GM23338 (cell line): Measurements from ENCODE around the gene TRPM2. TPM values are rescaled to one million over a fixed set of nuclear protein-coding genes. Genes with fewer than 3 reads are reported as not detected.

Source experiments
- ATAC-seq: fragments of 200-7000 bp; cut with Tn5 transposase; 3 replicates; pipeline ENCODE4 v1.9.1; 2020
- DNase-seq: peaks from one replicate; pipeline ENCODE4 v3.0.0-alpha.2; 2015; ENCODE audit warnings: low spot score
- H2AFZ ChIP-seq: fragments of 200-600 bp; sonication (generic); 2 replicates; pipeline ENCODE4 v1.8.0; 2016; ENCODE audit warnings: antibody characterized with exemption, mild to moderate bottlenecking, moderate library complexity
- H3F3A ChIP-seq: fragments of 200-600 bp; sonication (generic); replicated peaks from 2 replicates; pipeline ENCODE4 v1.8.0; 2017; ENCODE audit warnings: antibody characterized with exemption, mixed run types, low read depth
- H3K27ac ChIP-seq: fragments of 200-600 bp; sonication (generic); 2 replicates; pipeline ENCODE4 v1.6.1; 2016; ENCODE audit warnings: low read depth
- H3K27me3 ChIP-seq: fragments of 200-600 bp; sonication (generic); 2 replicates; pipeline ENCODE4 v1.8.0; 2016; ENCODE audit warnings: mild to moderate bottlenecking, mixed run types, moderate library complexity; ENCODE audit not compliant: insufficient read depth
- H3K36me3 ChIP-seq: fragments of 200-600 bp; sonication (generic); 2 replicates; pipeline ENCODE4 v1.8.0; 2016; ENCODE audit warnings: mild to moderate bottlenecking; ENCODE audit not compliant: insufficient read depth
- H3K4me1 ChIP-seq: fragments of 200-600 bp; sonication (generic); 2 replicates; pipeline ENCODE4 v1.8.0; 2016; ENCODE audit warnings: mild to moderate bottlenecking, moderate library complexity; ENCODE audit not compliant: insufficient read depth
- H3K4me2 ChIP-seq: fragments of 200-600 bp; sonication (generic); 2 replicates; pipeline ENCODE4 v1.7.1; 2017; ENCODE audit warnings: mixed run types
- H3K4me3 ChIP-seq: fragments of 200-600 bp; sonication (generic); 2 replicates; pipeline ENCODE4 v1.6.1; 2016; ENCODE audit warnings: mixed run types
- H3K79me2 ChIP-seq: fragments of 200-600 bp; sonication (generic); replicated peaks from 2 replicates; pipeline ENCODE4 v1.8.0; 2017; ENCODE audit warnings: mild to moderate bottlenecking; ENCODE audit not compliant: insufficient read depth
- H3K9me2 ChIP-seq: fragments of 200-600 bp; sonication (generic); 2 replicates; pipeline ENCODE4 v1.8.0; 2017; ENCODE audit not compliant: insufficient read depth
- H4K20me1 ChIP-seq: fragments of 200-600 bp; sonication (generic); replicated peaks from 2 replicates; pipeline ENCODE4 v1.8.0; 2017; ENCODE audit warnings: mild to moderate bottlenecking; ENCODE audit not compliant: insufficient read depth
- H3K27ac Mint-ChIP-seq: 2 replicates; pipeline ENCODE4 v1.8.0; 2020; ENCODE audit warnings: inconsistent platforms, mild to moderate bottlenecking, moderate library complexity, mixed read lengths
- H3K27me3 Mint-ChIP-seq: 3 replicates; pipeline ENCODE4 v1.8.0; 2022; ENCODE audit warnings: low read depth, mild to moderate bottlenecking, moderate library complexity, mixed read lengths, inconsistent platforms; ENCODE audit not compliant: insufficient read depth, poor library complexity
- H3K36me3 Mint-ChIP-seq: 3 replicates; pipeline ENCODE4 v1.8.0; 2021; ENCODE audit warnings: low read depth, mild to moderate bottlenecking, inconsistent platforms, moderate library complexity, mixed read lengths
- H3K4me1 Mint-ChIP-seq: 3 replicates; pipeline ENCODE4 v1.8.0; 2020; ENCODE audit warnings: mild to moderate bottlenecking, inconsistent platforms, mixed read lengths
- H3K4me3 Mint-ChIP-seq: 3 replicates; pipeline ENCODE4 v1.8.0; 2021; ENCODE audit warnings: moderate library complexity, mild to moderate bottlenecking, inconsistent platforms, mixed read lengths
- H3K9me3 Mint-ChIP-seq: 3 replicates; pipeline ENCODE4 v1.8.0; 2020; ENCODE audit warnings: moderate library complexity, mild to moderate bottlenecking, inconsistent platforms, mixed read lengths
- CREB1 ChIP-seq: fragments of 250-450 bp; sonication (Bioruptor Pico); IDR thresholded peaks from 2 replicates; pipeline ENCODE4 v1.5.0; 2020; ENCODE audit warnings: low read depth, mild to moderate bottlenecking, moderate library complexity
- EZH2 ChIP-seq: fragments of 200-600 bp; sonication (generic); IDR thresholded peaks from one replicate; pipeline ENCODE4 v1.8.0; 2017; ENCODE audit warnings: antibody characterized with exemption, mild to moderate bottlenecking, low read depth; ENCODE audit not compliant: unreplicated experiment
- JUNB ChIP-seq: IDR thresholded peaks from one replicate; pipeline ENCODE4 v1.6.1; 2016; ENCODE audit warnings: antibody characterized with exemption; ENCODE audit not compliant: unreplicated experiment
- NANOG ChIP-seq: IDR thresholded peaks from 2 replicates; pipeline ENCODE4 v1.6.1; 2016; ENCODE audit warnings: antibody characterized with exemption, borderline replicate concordance
- POLR2AphosphoS5 ChIP-seq: IDR thresholded peaks from 2 replicates; pipeline ENCODE4 v1.6.1; 2016; ENCODE audit warnings: antibody characterized with exemption, low read depth
- STAT1 ChIP-seq: IDR thresholded peaks from one replicate; pipeline ENCODE4 v1.6.1; 2016; ENCODE audit warnings: antibody characterized with exemption; ENCODE audit not compliant: unreplicated experiment
- ZNF114 ChIP-seq: fragments of 250-450 bp; sonication (Bioruptor Pico); IDR thresholded peaks from 2 replicates; pipeline ENCODE4 v1.5.0; 2020; ENCODE audit warnings: mild to moderate bottlenecking, moderate library complexity
- ZNF331 ChIP-seq: fragments of 250-450 bp; sonication (Bioruptor Pico); IDR thresholded peaks from 2 replicates; pipeline ENCODE4 v1.5.0; 2020; ENCODE audit warnings: low read depth, mild to moderate bottlenecking, moderate library complexity
- polyA plus RNA-seq: library from polyadenylated mRNA; unstranded; fragments of >200 nt; fragmentation: Nextera tagmentation; extraction: Ambion mirVana; gene quantifications from 2 replicates; pipeline ENCODE4 v1.2.1, GENCODE V29; 2016
- total RNA-seq: library from RNA; depleted of rRNA; stranded (reverse); fragments of >200 nt; shearing (Covaris generic); gene quantifications from 2 replicates; pipeline ENCODE4 v1.2.3, GENCODE V29; 2014
- TF ChIP-seq, protein P1 (sequence below): IDR thresholded peaks from 2 replicates; pipeline ENCODE4 v1.6.1; 2016; ENCODE audit warnings: antibody characterized with exemption
- TF ChIP-seq, protein P2 (sequence below): fragments of 250-450 bp; sonication (Bioruptor Pico); IDR thresholded peaks from 2 replicates; pipeline ENCODE4 v1.5.0; 2020; ENCODE audit warnings: mild to moderate bottlenecking, moderate library complexity
- TF ChIP-seq, protein P3 (sequence below), 2 experiments: fragments of 200-600 bp in 1 of 2; sonication (generic) in 1 of 2; conservative IDR thresholded peaks; 2 replicates each; pipeline versions ENCODE4 v1.5.1 to v1.6.1; 2016 to 2017; ENCODE audit warnings: antibody characterized with exemption in 2 of 2, low read depth in 2 of 2, mild to moderate bottlenecking in 2 of 2, moderate library complexity in 1 of 2
- TF ChIP-seq, protein P4 (sequence below): IDR thresholded peaks from one replicate; pipeline ENCODE4 v1.6.1; 2018; ENCODE audit warnings: antibody characterized with exemption; ENCODE audit not compliant: unreplicated experiment

The TRPM2 gene
- total and polyA plus RNA-seq, 2 experiments from 2014 or later, result 0.53 to 0.83 TPM

DNA sequence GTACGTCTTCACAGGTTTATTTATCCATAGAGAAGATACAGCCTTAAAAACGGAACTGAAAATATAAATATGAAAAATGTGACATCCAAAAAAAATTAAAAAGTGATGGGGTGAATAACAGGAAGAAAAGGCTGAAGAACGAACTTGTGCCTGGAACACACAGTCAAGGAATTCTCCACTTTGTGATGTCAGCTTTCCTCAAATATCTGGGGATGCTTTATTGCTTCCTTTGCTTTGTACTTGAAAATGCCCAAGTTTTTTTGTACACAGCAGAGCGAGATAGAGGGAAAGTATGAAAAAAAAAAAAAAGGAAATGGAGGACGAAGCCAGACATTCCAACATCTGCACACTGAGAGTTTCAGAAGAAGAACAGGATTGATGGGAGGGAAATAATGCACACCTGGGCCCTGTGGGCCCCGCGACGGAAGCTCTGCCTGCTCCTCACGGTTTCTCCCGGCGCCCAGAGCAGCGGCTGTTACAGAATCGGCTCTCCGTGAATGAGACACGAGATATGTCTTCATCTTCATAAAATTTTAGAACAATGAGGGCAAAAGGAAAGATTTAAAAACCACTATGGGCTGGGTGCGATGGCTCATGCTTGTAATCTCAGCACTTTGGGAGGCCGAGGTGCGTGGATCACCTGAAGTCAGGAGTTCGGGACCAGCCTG, 91.9 kb downstream of the TRPM2 start:
- Histone ChIP-seq H3K4me2 (no peak overlapping the region), H3K27me3 (no peaks in the 10 kb centered on the region), H3F3A (no peaks in the 10 kb centered on the region), H3K9me2 (no peaks in the 10 kb centered on the region), H3K36me3 (no peaks in the 10 kb centered on the region), H4K20me1 (no peaks in the 10 kb centered on the region), H3K4me1 (no peaks in the 10 kb centered on the region), H3K27ac (no peak overlapping the region), H3K79me2 (no peaks in the 10 kb centered on the region), H2AFZ (no peak overlapping the region), H3K4me3 (no peak overlapping the region)
- Mint-ChIP-seq H3K4me3 (no peak overlapping the region), H3K36me3 (no peaks in the 10 kb centered on the region), H3K4me1 (no peaks in the 10 kb centered on the region; the same call in 2 of the 3 replicates), H3K27ac (no peak overlapping the region), H3K9me3 (no peaks in the 10 kb centered on the region), H3K27me3 (peaks cover 17% of the 10 kb centered on the region)
- TF ChIP-seq CREB1 (CRISPR knock-in tag) (no peak), EZH2 (no peak), ZNF114 (CRISPR knock-in tag) (no peak), STAT1 (no peak), JUNB (no peak), ZNF331 (CRISPR knock-in tag) (no peak), NANOG (no peak), POLR2AphosphoS5 (no peak)
- TF ChIP-seq, protein P1, sequence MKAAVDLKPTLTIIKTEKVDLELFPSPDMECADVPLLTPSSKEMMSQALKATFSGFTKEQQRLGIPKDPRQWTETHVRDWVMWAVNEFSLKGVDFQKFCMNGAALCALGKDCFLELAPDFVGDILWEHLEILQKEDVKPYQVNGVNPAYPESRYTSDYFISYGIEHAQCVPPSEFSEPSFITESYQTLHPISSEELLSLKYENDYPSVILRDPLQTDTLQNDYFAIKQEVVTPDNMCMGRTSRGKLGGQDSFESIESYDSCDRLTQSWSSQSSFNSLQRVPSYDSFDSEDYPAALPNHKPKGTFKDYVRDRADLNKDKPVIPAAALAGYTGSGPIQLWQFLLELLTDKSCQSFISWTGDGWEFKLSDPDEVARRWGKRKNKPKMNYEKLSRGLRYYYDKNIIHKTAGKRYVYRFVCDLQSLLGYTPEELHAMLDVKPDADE, result no peak
- TF ChIP-seq, protein P2, sequence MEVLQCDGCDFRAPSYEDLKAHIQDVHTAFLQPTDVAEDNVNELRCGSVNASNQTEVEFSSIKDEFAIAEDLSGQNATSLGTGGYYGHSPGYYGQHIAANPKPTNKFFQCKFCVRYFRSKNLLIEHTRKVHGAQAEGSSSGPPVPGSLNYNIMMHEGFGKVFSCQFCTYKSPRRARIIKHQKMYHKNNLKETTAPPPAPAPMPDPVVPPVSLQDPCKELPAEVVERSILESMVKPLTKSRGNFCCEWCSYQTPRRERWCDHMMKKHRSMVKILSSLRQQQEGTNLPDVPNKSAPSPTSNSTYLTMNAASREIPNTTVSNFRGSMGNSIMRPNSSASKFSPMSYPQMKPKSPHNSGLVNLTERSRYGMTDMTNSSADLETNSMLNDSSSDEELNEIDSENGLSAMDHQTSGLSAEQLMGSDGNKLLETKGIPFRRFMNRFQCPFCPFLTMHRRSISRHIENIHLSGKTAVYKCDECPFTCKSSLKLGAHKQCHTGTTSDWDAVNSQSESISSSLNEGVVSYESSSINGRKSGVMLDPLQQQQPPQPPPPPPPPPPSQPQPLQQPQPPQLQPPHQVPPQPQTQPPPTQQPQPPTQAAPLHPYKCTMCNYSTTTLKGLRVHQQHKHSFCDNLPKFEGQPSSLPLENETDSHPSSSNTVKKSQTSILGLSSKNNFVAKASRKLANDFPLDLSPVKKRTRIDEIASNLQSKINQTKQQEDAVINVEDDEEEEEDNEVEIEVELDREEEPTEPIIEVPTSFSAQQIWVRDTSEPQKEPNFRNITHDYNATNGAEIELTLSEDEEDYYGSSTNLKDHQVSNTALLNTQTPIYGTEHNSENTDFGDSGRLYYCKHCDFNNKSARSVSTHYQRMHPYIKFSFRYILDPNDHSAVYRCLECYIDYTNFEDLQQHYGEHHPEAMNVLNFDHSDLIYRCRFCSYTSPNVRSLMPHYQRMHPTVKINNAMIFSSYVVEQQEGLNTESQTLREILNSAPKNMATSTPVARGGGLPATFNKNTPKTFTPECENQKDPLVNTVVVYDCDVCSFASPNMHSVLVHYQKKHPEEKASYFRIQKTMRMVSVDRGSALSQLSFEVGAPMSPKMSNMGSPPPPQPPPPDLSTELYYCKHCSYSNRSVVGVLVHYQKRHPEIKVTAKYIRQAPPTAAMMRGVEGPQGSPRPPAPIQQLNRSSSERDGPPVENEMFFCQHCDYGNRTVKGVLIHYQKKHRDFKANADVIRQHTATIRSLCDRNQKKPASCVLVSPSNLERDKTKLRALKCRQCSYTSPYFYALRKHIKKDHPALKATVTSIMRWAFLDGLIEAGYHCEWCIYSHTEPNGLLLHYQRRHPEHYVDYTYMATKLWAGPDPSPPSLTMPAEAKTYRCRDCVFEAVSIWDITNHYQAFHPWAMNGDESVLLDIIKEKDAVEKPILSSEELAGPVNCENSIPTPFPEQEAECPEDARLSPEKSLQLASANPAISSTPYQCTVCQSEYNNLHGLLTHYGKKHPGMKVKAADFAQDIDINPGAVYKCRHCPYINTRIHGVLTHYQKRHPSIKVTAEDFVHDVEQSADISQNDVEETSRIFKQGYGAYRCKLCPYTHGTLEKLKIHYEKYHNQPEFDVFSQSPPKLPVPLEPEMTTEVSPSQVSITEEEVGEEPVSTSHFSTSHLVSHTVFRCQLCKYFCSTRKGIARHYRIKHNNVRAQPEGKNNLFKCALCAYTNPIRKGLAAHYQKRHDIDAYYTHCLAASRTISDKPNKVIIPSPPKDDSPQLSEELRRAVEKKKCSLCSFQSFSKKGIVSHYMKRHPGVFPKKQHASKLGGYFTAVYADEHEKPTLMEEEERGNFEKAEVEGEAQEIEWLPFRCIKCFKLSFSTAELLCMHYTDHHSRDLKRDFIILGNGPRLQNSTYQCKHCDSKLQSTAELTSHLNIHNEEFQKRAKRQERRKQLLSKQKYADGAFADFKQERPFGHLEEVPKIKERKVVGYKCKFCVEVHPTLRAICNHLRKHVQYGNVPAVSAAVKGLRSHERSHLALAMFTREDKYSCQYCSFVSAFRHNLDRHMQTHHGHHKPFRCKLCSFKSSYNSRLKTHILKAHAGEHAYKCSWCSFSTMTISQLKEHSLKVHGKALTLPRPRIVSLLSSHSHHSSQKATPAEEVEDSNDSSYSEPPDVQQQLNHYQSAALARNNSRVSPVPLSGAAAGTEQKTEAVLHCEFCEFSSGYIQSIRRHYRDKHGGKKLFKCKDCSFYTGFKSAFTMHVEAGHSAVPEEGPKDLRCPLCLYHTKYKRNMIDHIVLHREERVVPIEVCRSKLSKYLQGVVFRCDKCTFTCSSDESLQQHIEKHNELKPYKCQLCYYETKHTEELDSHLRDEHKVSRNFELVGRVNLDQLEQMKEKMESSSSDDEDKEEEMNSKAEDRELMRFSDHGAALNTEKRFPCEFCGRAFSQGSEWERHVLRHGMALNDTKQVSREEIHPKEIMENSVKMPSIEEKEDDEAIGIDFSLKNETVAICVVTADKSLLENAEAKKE (CRISPR knock-in tag), result no peak
- TF ChIP-seq, protein P3, sequence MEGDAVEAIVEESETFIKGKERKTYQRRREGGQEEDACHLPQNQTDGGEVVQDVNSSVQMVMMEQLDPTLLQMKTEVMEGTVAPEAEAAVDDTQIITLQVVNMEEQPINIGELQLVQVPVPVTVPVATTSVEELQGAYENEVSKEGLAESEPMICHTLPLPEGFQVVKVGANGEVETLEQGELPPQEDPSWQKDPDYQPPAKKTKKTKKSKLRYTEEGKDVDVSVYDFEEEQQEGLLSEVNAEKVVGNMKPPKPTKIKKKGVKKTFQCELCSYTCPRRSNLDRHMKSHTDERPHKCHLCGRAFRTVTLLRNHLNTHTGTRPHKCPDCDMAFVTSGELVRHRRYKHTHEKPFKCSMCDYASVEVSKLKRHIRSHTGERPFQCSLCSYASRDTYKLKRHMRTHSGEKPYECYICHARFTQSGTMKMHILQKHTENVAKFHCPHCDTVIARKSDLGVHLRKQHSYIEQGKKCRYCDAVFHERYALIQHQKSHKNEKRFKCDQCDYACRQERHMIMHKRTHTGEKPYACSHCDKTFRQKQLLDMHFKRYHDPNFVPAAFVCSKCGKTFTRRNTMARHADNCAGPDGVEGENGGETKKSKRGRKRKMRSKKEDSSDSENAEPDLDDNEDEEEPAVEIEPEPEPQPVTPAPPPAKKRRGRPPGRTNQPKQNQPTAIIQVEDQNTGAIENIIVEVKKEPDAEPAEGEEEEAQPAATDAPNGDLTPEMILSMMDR (conservative IDR thresholded peaks at IDR 0.05; ENCODE audit: low read depth in 2 of 2), result no peak
- TF ChIP-seq, protein P4, sequence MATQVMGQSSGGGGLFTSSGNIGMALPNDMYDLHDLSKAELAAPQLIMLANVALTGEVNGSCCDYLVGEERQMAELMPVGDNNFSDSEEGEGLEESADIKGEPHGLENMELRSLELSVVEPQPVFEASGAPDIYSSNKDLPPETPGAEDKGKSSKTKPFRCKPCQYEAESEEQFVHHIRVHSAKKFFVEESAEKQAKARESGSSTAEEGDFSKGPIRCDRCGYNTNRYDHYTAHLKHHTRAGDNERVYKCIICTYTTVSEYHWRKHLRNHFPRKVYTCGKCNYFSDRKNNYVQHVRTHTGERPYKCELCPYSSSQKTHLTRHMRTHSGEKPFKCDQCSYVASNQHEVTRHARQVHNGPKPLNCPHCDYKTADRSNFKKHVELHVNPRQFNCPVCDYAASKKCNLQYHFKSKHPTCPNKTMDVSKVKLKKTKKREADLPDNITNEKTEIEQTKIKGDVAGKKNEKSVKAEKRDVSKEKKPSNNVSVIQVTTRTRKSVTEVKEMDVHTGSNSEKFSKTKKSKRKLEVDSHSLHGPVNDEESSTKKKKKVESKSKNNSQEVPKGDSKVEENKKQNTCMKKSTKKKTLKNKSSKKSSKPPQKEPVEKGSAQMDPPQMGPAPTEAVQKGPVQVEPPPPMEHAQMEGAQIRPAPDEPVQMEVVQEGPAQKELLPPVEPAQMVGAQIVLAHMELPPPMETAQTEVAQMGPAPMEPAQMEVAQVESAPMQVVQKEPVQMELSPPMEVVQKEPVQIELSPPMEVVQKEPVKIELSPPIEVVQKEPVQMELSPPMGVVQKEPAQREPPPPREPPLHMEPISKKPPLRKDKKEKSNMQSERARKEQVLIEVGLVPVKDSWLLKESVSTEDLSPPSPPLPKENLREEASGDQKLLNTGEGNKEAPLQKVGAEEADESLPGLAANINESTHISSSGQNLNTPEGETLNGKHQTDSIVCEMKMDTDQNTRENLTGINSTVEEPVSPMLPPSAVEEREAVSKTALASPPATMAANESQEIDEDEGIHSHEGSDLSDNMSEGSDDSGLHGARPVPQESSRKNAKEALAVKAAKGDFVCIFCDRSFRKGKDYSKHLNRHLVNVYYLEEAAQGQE, result no peak
- no peak for DNase-seq
- no peak for ATAC-seq
